Endometrial microvascular endothelial cells (primary cell): ENCODE data around the gene HSPA9. TPM values are rescaled to one million over a fixed set of nuclear protein-coding genes. Genes with fewer than 3 reads are reported as not detected.

Source experiments
- in situ Hi-C: cut with HindIII; loops from 2 replicates; pipeline ENCODE4 v1.10.0; 2017; ENCODE audit warnings: low sequenced_read_pairs, low pct_unique_long_range_greater_than_20kb; ENCODE audit errors: inconsistent ontology term
- total RNA-seq: library from RNA; depleted of rRNA; stranded (reverse); fragments of >200 nt; gene quantifications from one replicate; pipeline ENCODE4 v1.2.3, GENCODE V29; 2015; ENCODE audit errors: inconsistent ontology term

HSPA9 gene
- total RNA-seq, 1 donor from 2014 or later: 452 TPM

DNA sequence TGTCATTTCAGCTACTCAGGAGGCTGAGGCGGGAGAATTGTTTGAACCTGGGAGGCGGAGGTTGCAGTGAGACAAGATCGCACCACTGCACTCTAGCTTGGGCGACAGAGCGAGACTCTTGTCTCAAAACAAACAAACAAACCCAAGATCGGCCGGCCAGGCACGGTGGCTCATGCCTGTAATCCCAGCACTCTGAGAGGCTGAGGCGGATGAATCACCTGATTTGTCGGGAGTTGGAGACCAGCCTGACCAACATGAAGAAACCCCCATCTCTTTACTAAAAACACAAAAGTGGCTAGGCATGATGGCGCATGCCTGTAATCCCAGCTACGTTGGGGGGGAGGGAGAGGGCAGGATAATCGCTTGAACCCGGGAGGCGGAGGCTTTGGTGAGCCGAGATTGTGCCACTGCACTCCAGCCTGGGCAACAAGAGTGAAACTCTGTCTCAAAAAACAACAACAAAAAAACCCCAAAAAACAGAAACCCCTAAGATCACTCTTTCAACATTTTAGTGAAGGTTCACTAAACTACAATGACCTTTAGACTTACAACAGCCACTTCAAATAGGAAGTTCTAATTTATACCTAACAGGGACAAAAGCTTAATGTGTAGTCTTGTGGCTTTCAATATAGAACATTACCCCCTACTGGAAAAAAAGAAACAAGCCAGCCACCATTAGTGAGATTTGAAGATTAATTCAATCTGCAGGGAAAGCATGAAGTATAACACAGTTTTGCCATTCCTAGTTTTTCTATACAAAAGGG, 7.0 kb downstream of the HSPA9 start:
- in situ Hi-C loops: no loop called here

DNA sequence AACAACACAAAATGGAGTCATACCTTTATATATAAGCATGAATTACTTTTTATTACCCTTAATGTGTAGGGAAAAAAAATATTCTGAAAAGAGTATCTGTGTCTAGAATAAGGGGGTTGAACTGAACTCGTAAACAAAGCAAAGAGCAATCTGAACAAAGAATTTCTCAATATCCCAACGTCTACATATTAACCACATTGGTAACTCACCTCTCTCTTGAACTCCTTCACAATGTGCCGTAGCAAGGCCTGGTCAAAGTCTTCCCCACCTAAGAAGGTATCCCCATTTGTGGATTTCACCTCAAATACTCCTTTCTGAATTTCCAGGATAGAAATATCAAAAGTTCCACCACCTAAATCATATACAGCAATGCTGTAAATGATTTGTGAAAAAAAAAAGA, 8.4 kb downstream of the HSPA9 start:
- in situ Hi-C loops: no loop called here

DNA sequence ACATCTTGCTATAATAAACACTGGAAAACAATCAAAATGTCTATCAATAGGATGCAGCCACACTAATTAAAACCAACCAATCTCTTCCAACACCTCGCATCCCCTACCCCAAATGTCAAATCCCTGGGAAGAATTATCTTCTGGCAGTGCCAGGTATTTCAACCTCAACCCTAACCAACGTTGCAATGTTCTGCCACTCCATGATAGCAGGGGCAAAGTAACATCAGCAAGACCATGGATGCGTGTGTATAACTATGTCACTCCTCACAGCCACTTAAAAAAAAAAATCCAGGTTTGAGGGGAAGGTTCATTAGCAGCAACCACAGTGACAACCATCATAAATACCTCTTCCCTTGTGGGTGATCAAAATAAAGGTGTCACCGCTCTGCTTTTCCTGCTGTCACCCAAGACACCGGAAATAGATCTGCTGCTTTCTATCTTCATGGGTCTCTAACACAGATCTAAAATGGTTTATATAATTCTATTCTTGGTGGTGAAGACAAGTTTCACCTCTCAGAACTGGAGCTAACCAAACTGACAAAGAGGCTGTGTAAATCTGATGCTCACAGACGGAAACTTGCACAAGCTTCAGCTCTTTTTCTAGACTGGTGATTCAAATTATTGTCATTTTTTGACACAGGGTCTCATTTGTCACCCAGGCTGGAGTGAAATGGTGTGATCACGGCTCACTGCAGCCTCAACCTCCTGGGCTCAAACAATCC, 9.9 kb downstream of the HSPA9 start:
- in situ Hi-C loops: no loop called here

DNA sequence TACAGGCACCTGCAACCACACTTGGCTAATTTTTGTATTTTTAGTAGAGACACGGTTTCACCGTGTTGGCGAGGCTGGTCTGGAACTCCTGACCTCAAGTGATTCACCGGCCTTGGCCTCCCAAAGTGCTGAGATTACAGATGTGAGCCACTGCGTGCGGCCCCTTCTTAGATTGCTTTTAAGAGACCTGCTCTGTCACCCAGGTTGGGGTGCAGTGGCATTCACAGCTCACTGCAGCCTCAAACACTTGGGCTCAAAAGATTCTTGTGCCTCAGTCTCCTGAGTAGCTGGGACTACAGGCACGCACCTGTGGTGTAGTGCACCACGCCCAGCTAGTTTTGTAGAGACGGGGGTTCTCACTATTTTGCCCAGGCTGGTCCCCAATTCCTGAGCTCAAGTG, 11.0 kb downstream of the HSPA9 start:
- in situ Hi-C loops: no loop called here

DNA sequence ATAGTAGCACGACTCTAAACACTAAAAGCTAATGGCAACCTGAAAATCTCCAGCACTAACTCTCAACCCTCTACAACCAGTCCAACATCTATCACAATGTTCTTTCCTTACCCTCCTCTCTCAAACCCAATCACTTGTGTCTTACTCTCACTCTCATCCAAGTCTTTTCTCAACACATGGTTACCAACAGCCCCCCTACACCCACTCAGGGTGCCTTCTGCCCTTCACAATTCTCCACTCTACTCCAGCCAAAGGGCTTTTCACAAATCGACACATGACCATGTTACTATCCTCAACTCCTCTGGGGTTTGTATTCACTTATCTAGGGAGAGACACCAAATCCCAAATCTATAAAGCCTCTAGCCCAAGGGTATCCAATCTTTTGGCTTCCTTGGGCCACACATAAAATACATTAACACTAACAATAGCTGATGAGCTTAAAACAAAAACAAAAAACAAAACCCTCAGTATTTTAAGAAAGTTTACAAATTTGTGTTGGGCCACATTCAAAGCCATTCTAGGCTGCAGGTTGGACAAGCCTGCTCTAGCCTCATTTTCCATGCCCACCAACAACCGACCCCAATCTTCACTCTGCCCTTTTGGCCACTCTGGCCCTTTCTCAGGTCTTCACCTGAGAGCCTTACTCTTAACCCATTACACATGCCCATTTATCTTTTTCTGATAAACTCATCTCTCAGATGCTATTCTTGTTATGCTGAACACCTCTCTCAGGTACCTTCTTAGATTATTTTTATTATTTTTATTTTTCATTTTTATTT, 11.7 kb downstream of the HSPA9 start:
- in situ Hi-C loops: no loop called here

DNA sequence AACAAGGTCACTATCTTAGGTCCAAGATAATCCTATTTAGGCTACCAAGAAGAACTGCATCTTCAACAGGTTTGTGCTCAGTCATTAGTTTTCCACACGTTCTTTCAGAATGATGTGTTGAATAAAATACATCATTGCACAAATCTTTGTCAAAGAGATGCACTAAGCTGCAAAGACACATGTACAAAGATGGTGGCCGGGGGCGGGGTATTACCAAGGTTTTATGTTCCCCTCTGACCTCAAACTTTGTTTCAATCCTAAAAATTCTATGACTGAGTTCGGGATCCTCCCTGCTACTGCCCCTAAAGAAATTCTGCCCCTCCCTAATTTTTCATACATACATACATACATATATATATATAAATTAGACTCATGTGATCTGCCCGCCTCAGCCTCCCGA, 14.2 kb downstream of the HSPA9 start:
- in situ Hi-C loops: no loop called here

DNA sequence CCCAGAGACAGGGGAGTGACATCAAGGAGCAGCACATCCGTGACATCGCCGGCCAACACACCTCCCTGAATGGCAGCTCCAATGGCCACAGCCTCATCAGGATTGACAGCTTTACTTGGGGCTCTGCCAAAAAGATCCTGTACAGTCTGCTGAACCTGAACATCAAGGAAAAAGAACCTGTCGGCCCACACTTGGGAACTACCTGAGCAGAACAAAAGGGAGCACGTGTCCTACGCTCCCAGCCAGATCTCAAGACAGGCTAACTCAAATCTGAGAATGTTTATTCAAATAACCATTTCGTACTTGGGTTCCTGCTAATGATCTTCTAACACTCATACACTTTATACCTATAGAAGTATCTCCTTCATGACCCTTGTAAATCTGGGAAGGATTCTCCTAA, 15.3 kb downstream of the HSPA9 start:
- in situ Hi-C loops: no loop called here

DNA sequence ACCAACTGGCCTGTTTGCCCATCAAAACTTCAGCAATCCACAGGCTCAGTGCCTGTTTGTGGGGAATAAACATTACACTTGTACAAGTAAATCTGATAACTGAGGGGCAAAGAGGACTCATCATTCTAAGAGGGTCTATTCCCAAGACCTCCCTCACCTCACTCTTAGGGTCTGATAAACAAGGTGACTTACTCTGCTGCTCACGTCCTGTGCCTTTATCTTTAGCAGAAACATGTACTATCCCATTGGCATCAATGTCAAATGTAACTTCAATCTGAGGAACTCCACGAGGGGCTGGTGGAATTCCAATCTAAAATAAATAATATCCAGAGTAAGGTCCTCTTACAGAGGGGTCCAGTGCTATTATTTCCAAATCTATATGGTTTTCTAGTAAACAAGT, 17.5 kb downstream of the HSPA9 start:
- in situ Hi-C loops: no loop called here

DNA sequence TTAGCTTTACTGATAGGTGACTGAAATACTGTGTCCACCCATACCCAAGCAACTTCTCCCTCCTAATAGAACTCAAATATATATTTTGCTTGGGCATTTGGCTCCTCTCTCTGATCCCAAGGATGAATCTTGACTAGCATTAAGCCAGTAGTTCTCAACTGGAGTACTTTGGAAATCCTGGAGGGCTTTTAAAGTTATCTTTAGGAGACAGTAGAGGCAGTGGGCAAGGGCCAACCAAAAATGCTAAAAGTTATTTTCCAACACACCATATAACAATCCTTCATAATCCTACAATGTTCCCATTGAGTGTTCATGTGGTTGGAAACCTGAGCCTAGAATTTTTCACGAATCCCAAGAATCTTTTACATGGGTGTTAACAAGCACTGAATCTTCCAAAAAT, 21.1 kb downstream of the HSPA9 start:
- in situ Hi-C loops: no loop called here

DNA sequence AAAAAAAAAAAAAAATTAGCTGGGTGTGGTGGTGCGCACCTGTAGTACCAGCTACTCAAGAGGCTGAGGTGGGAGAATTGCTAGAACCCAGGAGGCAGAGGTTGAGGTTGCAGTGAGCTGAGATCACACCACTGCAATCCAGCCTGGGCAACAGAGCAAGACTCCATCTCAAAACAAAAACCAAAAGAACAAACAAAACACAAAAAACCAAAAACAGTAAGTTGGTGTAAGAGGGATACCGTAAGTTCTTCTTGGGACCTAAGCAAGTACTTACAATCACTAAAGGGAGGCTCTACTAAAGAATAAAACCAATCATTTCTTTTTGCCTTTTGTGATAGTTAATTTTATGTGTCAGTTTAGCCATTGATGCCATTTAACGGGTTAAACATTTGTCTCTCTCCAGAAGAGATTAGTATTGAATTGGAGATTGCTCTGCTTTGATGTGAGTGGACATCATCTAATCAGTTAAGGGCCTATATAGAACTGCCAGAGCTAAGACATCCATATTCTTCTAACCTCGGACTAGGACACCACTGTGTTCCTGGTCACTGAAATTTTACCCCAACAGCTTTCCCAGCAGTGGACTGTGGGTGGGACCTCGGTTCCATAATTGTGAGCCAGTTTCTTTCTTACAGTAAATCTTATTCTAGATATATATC, 21.6 kb downstream of the HSPA9 start:
- in situ Hi-C loops: no loop called here

DNA sequence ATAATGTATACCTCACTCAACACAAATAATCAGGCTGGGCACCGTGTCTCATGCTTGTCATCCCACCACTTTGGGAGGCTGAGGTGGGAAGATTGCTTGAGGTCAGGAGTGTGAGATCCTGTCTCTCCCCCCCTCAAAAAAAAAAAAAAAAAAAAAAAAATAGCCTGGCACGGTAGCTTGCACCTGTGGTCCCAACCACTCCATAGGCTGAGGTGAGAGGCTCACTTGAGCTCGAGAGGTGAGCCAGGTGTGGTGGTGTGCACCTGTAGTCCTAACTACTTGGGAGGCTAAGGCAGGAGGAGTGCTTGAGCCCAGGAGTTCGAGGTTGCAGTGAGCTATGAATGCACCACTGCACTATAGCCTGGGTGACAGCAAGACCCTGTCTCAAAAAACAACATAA, 22.5 kb downstream of the HSPA9 start:
- in situ Hi-C loops: no loop called here

DNA sequence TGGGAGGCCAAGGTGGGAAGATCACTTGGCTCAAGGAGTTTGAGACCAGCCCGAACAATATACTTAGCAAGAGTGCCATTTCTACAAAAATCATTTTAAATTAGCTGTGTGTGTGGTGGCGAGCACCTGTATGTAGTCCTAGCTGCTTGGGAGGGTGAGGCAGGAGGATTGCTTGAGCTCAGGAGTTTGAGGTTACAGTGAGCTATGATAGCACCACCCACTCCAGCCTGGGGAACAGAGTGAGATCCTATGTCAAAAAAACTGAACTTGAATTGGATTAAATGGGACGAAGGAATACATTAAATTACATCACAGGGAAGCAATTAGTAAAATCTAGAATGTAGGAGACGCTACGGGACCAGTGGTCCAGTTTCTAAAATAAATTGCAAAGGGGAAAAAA, 25.8 kb downstream of the HSPA9 start:
- in situ Hi-C loops: no loop called here

DNA sequence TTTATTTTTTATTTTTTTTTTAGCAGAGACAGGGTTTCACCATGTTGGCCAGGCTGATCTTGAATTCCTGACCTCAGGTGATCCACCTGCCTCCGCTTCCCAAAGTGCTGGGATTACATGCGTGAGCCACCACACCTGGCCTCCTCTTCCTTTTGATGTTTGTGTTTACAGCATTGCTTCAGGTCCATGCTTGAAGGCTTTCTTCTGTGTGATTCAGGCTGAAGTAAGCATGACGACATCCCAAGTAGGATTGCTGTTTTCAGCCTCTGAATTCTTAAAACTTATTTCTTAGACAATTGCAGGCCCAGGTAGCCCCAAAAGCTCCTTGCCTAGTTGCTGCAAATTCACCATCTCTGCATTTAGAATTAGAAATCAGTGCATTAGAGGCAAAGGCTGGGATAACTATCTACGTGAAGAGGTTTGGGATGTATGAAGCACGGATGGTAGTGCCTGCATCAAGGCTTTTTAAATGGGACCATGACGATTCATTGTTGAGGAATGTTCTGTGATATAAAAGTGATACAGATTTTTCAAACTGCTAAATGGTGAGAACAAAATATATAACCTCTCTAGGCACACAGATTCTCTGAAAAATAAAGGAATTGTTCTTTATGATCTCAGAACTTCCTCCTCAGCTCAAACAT, 29.2 kb downstream of the HSPA9 start:
- in situ Hi-C loops: no loop called here

DNA sequence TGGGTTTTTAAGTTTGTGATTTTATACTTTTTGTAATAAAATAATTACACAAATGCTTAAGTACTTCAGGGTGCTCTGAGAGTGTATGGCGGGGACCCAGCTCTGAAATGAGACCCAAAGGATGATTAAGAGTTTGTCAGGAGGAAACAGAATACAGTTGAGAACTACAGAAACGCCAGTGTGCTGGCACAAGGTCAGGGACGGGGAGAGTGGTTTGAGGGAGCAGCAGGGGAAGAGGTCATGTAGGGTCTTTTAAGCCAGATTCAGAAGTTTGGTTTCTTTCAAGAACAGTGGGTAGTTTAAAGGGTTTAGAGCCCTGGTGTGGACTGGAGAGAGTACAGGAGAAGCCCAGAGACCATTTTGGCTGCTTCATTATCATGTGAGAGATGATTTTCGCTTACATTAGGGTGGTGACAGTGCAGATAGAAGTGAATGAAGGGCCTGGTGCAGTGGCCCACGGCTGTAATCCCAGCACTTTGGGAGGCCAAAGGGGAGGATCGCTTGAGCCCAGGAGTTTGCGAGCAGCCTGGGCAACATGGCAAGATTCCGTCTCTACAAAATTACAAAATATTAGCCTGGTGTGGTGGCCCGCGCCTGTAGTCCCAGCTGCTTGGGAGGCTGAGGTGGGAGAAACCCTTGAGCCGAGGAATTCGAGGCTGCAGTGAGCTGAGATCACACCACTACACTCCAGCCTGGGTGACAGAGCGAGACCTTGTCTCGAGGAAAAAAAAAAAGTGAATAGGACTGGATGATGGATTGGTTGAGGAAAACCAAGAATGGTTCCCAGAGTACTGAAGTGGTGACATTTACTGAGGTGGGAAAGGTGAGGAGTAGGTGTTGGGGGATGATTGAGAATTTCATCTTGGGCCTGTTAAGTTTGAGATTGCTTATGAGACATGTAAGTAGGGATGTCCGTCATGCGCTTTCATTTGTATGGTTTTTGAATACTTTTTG, 30.7 kb downstream of the HSPA9 start:
- in situ Hi-C loops: no loop called here

DNA sequence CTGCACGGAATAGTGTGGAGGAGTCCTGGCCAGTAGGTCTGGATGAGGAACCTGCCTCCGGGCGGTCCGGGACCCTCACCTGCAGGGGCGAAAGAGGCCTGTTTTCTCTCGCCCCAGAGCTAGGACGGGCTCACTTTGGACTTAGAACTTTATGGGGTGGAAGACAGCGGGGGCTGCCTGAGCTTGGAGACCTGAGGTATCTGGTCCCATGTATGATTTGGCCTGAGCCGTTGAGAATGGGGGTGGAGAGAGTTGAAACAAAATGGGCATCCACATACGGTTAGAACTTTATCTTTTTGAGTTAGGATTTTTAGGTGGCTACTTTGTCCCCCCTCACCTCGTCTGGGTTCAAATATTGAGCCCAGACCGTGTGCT, 31.5 kb downstream of the HSPA9 start:
- in situ Hi-C loops: no loop called here

DNA sequence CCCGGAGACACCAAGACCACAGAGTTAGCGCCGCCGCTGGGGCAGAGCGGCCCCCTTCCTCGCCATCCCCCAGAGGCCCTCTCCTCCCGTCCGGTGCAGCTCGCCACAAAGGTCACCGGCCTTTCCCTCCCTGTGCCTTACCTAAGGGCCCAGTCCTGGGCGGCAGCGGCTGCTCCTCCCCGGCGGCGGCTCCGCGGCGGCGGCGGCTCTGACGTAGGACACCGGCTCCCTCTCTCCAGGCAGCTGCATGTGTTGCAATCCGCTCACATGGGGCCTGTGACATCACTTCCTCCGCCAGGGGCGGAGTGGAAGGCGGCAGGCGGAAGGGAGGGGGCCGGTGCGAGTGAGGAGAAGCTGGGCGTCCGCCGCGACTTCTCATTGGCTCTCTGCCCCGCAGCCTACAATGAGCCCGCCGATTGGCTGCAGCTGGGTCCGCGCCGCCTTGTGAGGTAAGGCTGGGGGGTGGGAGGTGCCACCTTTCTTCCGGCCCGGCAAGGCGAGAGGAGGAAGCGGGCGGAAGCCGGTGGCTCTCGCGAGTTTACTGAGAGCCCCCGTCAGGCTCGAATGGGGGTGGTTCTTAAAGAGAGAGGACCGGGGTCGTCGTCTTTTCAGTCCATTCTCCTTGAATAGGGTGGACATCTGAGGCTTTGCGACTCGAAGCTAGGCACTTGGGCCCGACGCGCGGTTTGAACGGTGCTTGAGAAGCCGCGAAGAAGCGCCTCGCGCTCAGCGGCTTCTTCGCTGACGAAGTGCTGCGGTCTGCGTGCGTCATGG, 32.1 kb downstream of the HSPA9 start, which contains the start of gene ETF1:
Gene ETF1, minus strand, starts transcription at position 281 of the 774 bp plus-strand sequence. CDS start 318 bp downstream, outside the sequence.
- in situ Hi-C loops: no loop called here
